ENCODE data around the gene CABYR.
"Not testable (repeated sequence)": the region's sequence is repeated elsewhere in the genome, so short reads cannot be mapped to it uniquely, and the experiment has no call there.

CABYR gene

GRCh38 chr18:24130494-24130893, 8.4 kb upstream of the CABYR start:
- no peak for DNase-seq

GRCh38 chr18:24136967-24137373, 1.9 kb upstream of the CABYR start:
- DNase-seq: no peak

- DNase-seq: no peak
Observed at GRCh38 chr18:24138409-24138788, 463 bp upstream of the CABYR start.

GRCh38 chr18:24140697-24141096, 1.8 kb downstream of the CABYR start:
- no peak for DNase-seq

- no peak for DNase-seq
Observed at GRCh38 chr18:24142376-24142775, 3.5 kb downstream of the CABYR start.

GRCh38 chr18:24149591-24149990, 10.7 kb downstream of the CABYR start:
- not testable (repeated sequence) for DNase-seq

- DNase-seq: no peak
Observed at GRCh38 chr18:24153397-24153796, 14.5 kb downstream of the CABYR start.

- DNase-seq: no peak
Observed at GRCh38 chr18:24157855-24158254, 19.0 kb downstream of the CABYR start.

- no peak for DNase-seq
Observed at GRCh38 chr18:24160086-24160485, 21.2 kb downstream of the CABYR start.

- no peak for DNase-seq
Observed at GRCh38 chr18:24161304-24161703, 22.4 kb downstream of the CABYR start.

GRCh38 chr18:24168496-24168895, 29.6 kb downstream of the CABYR start:
- no peak for DNase-seq

- no peak for DNase-seq
Observed at GRCh38 chr18:24170360-24170759, 31.5 kb downstream of the CABYR start.

GRCh38 chr18:24173997-24174396, 35.1 kb downstream of the CABYR start:
- DNase-seq: no peak

GRCh38 chr18:24176727-24177416, 38.0 kb downstream of the CABYR start:
- DNase-seq: no peak

GRCh38 chr18:24177499-24178133, 38.8 kb downstream of the CABYR start:
- no peak for DNase-seq

- DNase-seq: no peak
Observed at GRCh38 chr18:24180048-24180447, 41.2 kb downstream of the CABYR start.

GRCh38 chr18:24181806-24182205, 42.9 kb downstream of the CABYR start:
- no peak for DNase-seq

GRCh38 chr18:24185805-24186204, 46.9 kb downstream of the CABYR start:
- no peak for DNase-seq

- DNase-seq: no peak
Observed at GRCh38 chr18:24187049-24187448, 48.2 kb downstream of the CABYR start.

- no peak for DNase-seq
Observed at GRCh38 chr18:24187689-24188088, 48.8 kb downstream of the CABYR start.

- DNase-seq: no peak
Observed at GRCh38 chr18:24188120-24188519, 49.3 kb downstream of the CABYR start.

- no peak for DNase-seq
Observed at GRCh38 chr18:24189007-24189528, 50.2 kb downstream of the CABYR start.

GRCh38 chr18:24189664-24190346, 50.9 kb downstream of the CABYR start:
- DNase-seq: no peak

- no peak for DNase-seq
Observed at GRCh38 chr18:24190590-24190989, 51.7 kb downstream of the CABYR start.
